OCI-LY3 (cell line): ENCODE data around the gene PRPH2.

Experiments used
- EZH2phosphoT487 ChIP-seq: fragments of 200-600 bp; shearing (Covaris generic); IDR thresholded peaks from 2 replicates; pipeline ENCODE4 v1.6.1; 2018; ENCODE audit warnings: antibody characterized with exemption, mixed run types, low read depth
- TF ChIP-seq, protein P1 (sequence below): fragments of 200-600, 300-600 bp; sonication (generic); IDR thresholded peaks from 2 replicates; pipeline ENCODE4 v1.5.1; 2014; ENCODE audit warnings: antibody characterized with exemption, low read length, low read depth

DNA sequence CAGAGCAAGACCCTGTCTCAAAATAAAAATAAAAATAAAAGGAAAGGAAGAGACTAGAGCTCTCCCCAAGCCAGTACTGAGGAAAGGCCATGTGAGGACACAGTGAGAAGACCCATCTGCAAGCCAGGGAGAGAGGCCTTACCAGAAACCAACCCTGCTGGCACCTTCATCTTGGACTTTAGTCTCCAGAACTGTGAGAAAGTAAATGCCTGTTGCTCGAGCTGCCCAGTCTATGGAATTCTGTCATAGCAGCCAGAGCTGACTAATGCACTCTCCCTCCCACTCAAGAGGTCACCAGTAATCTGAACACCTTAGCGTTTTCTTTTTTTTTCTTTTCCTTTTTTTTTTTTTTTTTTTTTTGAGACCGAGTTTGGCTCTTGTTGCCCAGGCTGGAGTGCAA lies 7.3 kb upstream of the PRPH2 start:
- TF ChIP-seq, protein P1, sequence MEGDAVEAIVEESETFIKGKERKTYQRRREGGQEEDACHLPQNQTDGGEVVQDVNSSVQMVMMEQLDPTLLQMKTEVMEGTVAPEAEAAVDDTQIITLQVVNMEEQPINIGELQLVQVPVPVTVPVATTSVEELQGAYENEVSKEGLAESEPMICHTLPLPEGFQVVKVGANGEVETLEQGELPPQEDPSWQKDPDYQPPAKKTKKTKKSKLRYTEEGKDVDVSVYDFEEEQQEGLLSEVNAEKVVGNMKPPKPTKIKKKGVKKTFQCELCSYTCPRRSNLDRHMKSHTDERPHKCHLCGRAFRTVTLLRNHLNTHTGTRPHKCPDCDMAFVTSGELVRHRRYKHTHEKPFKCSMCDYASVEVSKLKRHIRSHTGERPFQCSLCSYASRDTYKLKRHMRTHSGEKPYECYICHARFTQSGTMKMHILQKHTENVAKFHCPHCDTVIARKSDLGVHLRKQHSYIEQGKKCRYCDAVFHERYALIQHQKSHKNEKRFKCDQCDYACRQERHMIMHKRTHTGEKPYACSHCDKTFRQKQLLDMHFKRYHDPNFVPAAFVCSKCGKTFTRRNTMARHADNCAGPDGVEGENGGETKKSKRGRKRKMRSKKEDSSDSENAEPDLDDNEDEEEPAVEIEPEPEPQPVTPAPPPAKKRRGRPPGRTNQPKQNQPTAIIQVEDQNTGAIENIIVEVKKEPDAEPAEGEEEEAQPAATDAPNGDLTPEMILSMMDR, result no peak
- TF ChIP-seq EZH2phosphoT487, result no peak
